Fibroblast of lung (primary cell): ENCODE data around the gene PLEKHJ1. TPM values are rescaled to one million over a fixed set of nuclear protein-coding genes. Genes with fewer than 3 reads are reported as not detected.

Experiments
- DNase-seq, 2 donors: peaks; one replicate each; pipeline versions ENCODE4 v3.0.0 to v3.0.0-alpha.2; 2010; ENCODE audit warnings: low read depth in 2 of 2
- H2AFZ ChIP-seq: 2 replicates; pipeline ENCODE4 v1.5.1; 2012; ENCODE audit warnings: low read length, control low read depth, inconsistent platforms
- H3K27ac ChIP-seq: 2 replicates; pipeline ENCODE4 v1.5.1; 2011; ENCODE audit warnings: low read length, control low read depth; ENCODE audit not compliant: insufficient read depth
- H3K27me3 ChIP-seq: 2 replicates; pipeline ENCODE4 v1.5.1; 2011; ENCODE audit warnings: mild to moderate bottlenecking, low read length; ENCODE audit not compliant: control insufficient read depth, insufficient read depth
- H3K36me3 ChIP-seq: 2 replicates; pipeline ENCODE4 v1.5.1; 2011; ENCODE audit warnings: low read length; ENCODE audit not compliant: control insufficient read depth, insufficient read depth
- H3K4me1 ChIP-seq: 2 replicates; pipeline ENCODE4 v1.5.1; 2011; ENCODE audit warnings: low read length; ENCODE audit not compliant: control insufficient read depth, insufficient read depth; ENCODE audit errors: extremely low read depth
- H3K4me2 ChIP-seq: 2 replicates; pipeline ENCODE4 v1.5.1; 2011; ENCODE audit warnings: low read length, control low read depth; ENCODE audit not compliant: insufficient read depth; ENCODE audit errors: extremely low read depth
- H3K4me3 ChIP-seq, 4 experiments: fragments of 200-600 bp in 1 of 4; sonication (generic) in 1 of 4; replicated peaks in 1 of 4; 2 replicates each; pipeline ENCODE4 v1.5.1; 2011 to 2016; ENCODE audit warnings: low read length in 4 of 4, low read depth in 3 of 4, mild to moderate bottlenecking in 3 of 4, control low read depth in 2 of 4, inconsistent platforms in 1 of 4, mixed read lengths in 1 of 4; ENCODE audit not compliant: insufficient read depth in 1 of 4; ENCODE audit errors: control extremely low read depth in 1 of 4
- H3K79me2 ChIP-seq: 2 replicates; pipeline ENCODE4 v1.5.1; 2012; ENCODE audit warnings: mild to moderate bottlenecking, low read length, inconsistent platforms; ENCODE audit not compliant: control insufficient read depth, insufficient read depth
- H3K9ac ChIP-seq: 2 replicates; pipeline ENCODE4 v1.5.1; 2011; ENCODE audit warnings: mild to moderate bottlenecking, low read length, control low read depth; ENCODE audit not compliant: insufficient read depth
- H3K9me3 ChIP-seq: 2 replicates; pipeline ENCODE4 v1.5.1; 2012; ENCODE audit warnings: low read depth, low read length; ENCODE audit not compliant: control insufficient read depth, insufficient read depth
- H4K20me1 ChIP-seq: 2 replicates; pipeline ENCODE4 v1.5.1; 2011; ENCODE audit warnings: low read length; ENCODE audit not compliant: control insufficient read depth, insufficient read depth; ENCODE audit errors: extremely low read depth
- EZH2 ChIP-seq: IDR thresholded peaks from 2 replicates; pipeline ENCODE4 v1.5.1; 2012; ENCODE audit warnings: low read length, control low read depth, mild to moderate bottlenecking; ENCODE audit errors: missing control alignments
- polyA plus RNA-seq, 2 donors: library from polyadenylated mRNA; depleted of rRNA in 1 of 2; stranded (reverse) in 1 of 2; unstranded in 1 of 2; fragments of >200 nt; gene quantifications; 2 replicates each; pipeline ENCODE4 v1.2.1, GENCODE V29; 2011 to 2012; ENCODE audit warnings: missing spikeins in 1 of 2
- total RNA-seq: library from RNA; depleted of rRNA; stranded (reverse); fragments of >200 nt; gene quantifications from 2 replicates; pipeline ENCODE4 v1.2.1, GENCODE V29; 2014
- TF ChIP-seq, protein P1 (sequence below), 2 donors: IDR thresholded peaks in 1 of 2; conservative IDR thresholded peaks in 1 of 2; 1 replicate in 1 of 2; 2 replicates in 1 of 2; pipeline ENCODE4 v1.5.1; 2011 to 2012; ENCODE audit warnings: low read length in 2 of 2, control low read depth in 1 of 2, inconsistent platforms in 1 of 2, low read depth in 1 of 2, mild to moderate bottlenecking in 1 of 2

Gene PLEKHJ1
- total and polyA plus RNA-seq, 2 donors (not counting 1 experiment from before 2014, with no cell fraction given), result 34.9 to 61.3 TPM

- peaks cover 44% of the 10 kb centered on the region for H3K79me2 ChIP-seq
- TF ChIP-seq EZH2, result no peak
- TF ChIP-seq, protein P1, sequence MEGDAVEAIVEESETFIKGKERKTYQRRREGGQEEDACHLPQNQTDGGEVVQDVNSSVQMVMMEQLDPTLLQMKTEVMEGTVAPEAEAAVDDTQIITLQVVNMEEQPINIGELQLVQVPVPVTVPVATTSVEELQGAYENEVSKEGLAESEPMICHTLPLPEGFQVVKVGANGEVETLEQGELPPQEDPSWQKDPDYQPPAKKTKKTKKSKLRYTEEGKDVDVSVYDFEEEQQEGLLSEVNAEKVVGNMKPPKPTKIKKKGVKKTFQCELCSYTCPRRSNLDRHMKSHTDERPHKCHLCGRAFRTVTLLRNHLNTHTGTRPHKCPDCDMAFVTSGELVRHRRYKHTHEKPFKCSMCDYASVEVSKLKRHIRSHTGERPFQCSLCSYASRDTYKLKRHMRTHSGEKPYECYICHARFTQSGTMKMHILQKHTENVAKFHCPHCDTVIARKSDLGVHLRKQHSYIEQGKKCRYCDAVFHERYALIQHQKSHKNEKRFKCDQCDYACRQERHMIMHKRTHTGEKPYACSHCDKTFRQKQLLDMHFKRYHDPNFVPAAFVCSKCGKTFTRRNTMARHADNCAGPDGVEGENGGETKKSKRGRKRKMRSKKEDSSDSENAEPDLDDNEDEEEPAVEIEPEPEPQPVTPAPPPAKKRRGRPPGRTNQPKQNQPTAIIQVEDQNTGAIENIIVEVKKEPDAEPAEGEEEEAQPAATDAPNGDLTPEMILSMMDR (conservative IDR thresholded peaks at IDR 0.05 in 1 of 2, IDR thresholded peaks at IDR 0.05 in 1 of 2; ENCODE audit: low read depth in 1 of 2, low read length in 2 of 2), result no peak
- peaks cover 20% of the 10 kb centered on the region for H3K36me3 ChIP-seq
- H3K9me3 ChIP-seq, result no peaks in the 10 kb centered on the region
- H3K9ac ChIP-seq, result no peak overlapping the region
- peaks cover 9% of the 10 kb centered on the region for H3K4me1 ChIP-seq
- no peak overlapping the region for H3K4me2 ChIP-seq
- H3K27me3 ChIP-seq, result no peaks in the 10 kb centered on the region
- no peak for DNase-seq
- H4K20me1 ChIP-seq, result peaks cover 4% of the 10 kb centered on the region
- no peak overlapping the region for H3K27ac ChIP-seq
- H3K4me3 ChIP-seq, result no peak overlapping the region
- no peak overlapping the region for H2AFZ ChIP-seq
Observed at GRCh38 chr19:2275588-2276428, 39.7 kb upstream of the PLEKHJ1 start.

GRCh38 chr19:2274931-2275535, 38.9 kb upstream of the PLEKHJ1 start:
- H3K4me3 ChIP-seq, result no peak overlapping the region
- no peaks in the 10 kb centered on the region for H3K9me3 ChIP-seq
- peaks cover 20% of the 10 kb centered on the region for H3K36me3 ChIP-seq
- no peak overlapping the region for H2AFZ ChIP-seq
- peaks cover 9% of the 10 kb centered on the region for H3K4me1 ChIP-seq
- peaks cover 50% of the 10 kb centered on the region for H3K79me2 ChIP-seq
- H3K4me2 ChIP-seq, result no peak overlapping the region
- DNase-seq, result peak; percentile 53 to 59
- H3K9ac ChIP-seq, result no peak overlapping the region
- TF ChIP-seq, protein P1 (conservative IDR thresholded peaks at IDR 0.05 in 1 of 2, IDR thresholded peaks at IDR 0.05 in 1 of 2; ENCODE audit: low read depth in 1 of 2, low read length in 2 of 2), result peak; percentile 48 to 64
- TF ChIP-seq EZH2, result no peak
- no peaks in the 10 kb centered on the region for H3K27me3 ChIP-seq
- no peak overlapping the region for H3K27ac ChIP-seq
- peaks cover 4% of the 10 kb centered on the region for H4K20me1 ChIP-seq

GRCh38 chr19:2274185-2274711, 38.1 kb upstream of the PLEKHJ1 start:
- Histone ChIP-seq H3K9ac (no peak overlapping the region), H3K4me1 (peaks cover 9% of the 10 kb centered on the region), H4K20me1 (peaks cover 4% of the 10 kb centered on the region), H3K79me2 (peaks cover 57% of the 10 kb centered on the region), H3K36me3 (peaks cover 20% of the 10 kb centered on the region), H3K27ac (peak overlapping the region; percentile 57), H3K4me2 (peak overlapping the region; percentile 52), H2AFZ (no peak overlapping the region), H3K27me3 (no peaks in the 10 kb centered on the region), H3K4me3 (peak overlapping the region in 2 of 4 experiments; percentile 7 to 45), H3K9me3 (no peaks in the 10 kb centered on the region)
- TF ChIP-seq EZH2, result no peak
- TF ChIP-seq, protein P1 (conservative IDR thresholded peaks at IDR 0.05 in 1 of 2, IDR thresholded peaks at IDR 0.05 in 1 of 2; ENCODE audit: low read depth in 1 of 2, low read length in 2 of 2), result no peak
- DNase-seq, result no peak
